ENCODE measurements around the gene ARFIP2. TPM values are rescaled to one million over a fixed set of nuclear protein-coding genes. Genes with fewer than 3 reads are reported as not detected.

Gene ARFIP2
- polyA plus RNA-seq, 1 donor (not counting 4 experiments of a cell fraction or from before 2014, with no cell fraction given) = 66.3 TPM

- Histone ChIP-seq H3K9me3 (ENCODE audit: control insufficient read depth, low read depth, low read length) (no peaks in the 10 kb centered on the region), H3K27me3 (ENCODE audit: control insufficient read depth, extremely low read depth, insufficient read depth, low read length) (no peaks in the 10 kb centered on the region), H3K36me3 (ENCODE audit: control insufficient read depth in 2 of 2, extremely low read depth in 1 of 2, insufficient read depth in 2 of 2, low read length in 2 of 2) (no peaks in the 10 kb centered on the region), H3K4me3 (ENCODE audit: control insufficient read depth in 2 of 3, extremely low read depth in 1 of 3, insufficient read depth in 2 of 3, low read depth in 1 of 3, low read length in 3 of 3) (no peak within 1 kb of the TSS), H4K20me1 (ENCODE audit: control insufficient read depth, extremely low read depth, insufficient read depth, low read length) (no peaks in the 10 kb centered on the region), H2AFZ (ENCODE audit: control insufficient read depth, low read length) (no peak within 1 kb of the TSS), H3K79me2 (ENCODE audit: control insufficient read depth, insufficient read depth, low read length) (no peaks in the 10 kb centered on the region), H3K27ac (ENCODE audit: control insufficient read depth, insufficient read depth, low read length) (no peak within 1 kb of the TSS), H3K4me2 (ENCODE audit: control insufficient read depth, extremely low read depth, insufficient read depth, low read depth, low read length) (no peak within 1 kb of the TSS), H3K9me1 (ENCODE audit: control insufficient read depth, extremely low read depth, insufficient read depth, low read length) (no peaks in the 10 kb centered on the region), H3K9ac (ENCODE audit: control insufficient read depth, extremely low read depth, insufficient read depth, low read length) (no peak within 1 kb of the TSS), H3K4me1 (ENCODE audit: control insufficient read depth, extremely low read depth, insufficient read depth, low read length) (no peaks in the 10 kb centered on the region)
- FAIRE-seq = no peak
- dilution Hi-C loops (cut with MboI; ENCODE audit: extremely low pct_ligation_motif_present, low sequenced_read_pairs) = no loop called here
- no peak for DNase-seq (ENCODE audit: low read depth, low spot score)
- no peak for TF ChIP-seq CTCF (optimal IDR thresholded peaks at IDR 0.05 in 1 of 3, IDR thresholded peaks at IDR 0.05 in 1 of 3, conservative IDR thresholded peaks at IDR 0.05 in 1 of 3; ENCODE audit: extremely low read depth in 1 of 3, insufficient read depth in 2 of 3, low read length in 3 of 3)
- TF ChIP-seq EZH2 (IDR thresholded peaks at IDR 0.05; ENCODE audit: low read length) = no peak
Observed at GRCh38 chr11:6440906-6441358, 40.2 kb downstream of the ARFIP2 start, which contains the start of gene HPX. TSS of gene HPX (minus strand) at chr11:6440987. CDS start at chr11:6440963, 24 bp downstream.

- Histone ChIP-seq H3K79me2 (ENCODE audit: control insufficient read depth, insufficient read depth, low read length) (no peaks in the 10 kb centered on the region), H3K4me1 (ENCODE audit: control insufficient read depth, extremely low read depth, insufficient read depth, low read length) (no peaks in the 10 kb centered on the region), H3K9me1 (ENCODE audit: control insufficient read depth, extremely low read depth, insufficient read depth, low read length) (no peaks in the 10 kb centered on the region), H3K27me3 (ENCODE audit: control insufficient read depth, extremely low read depth, insufficient read depth, low read length) (no peaks in the 10 kb centered on the region), H3K27ac (ENCODE audit: control insufficient read depth, insufficient read depth, low read length) (no peak overlapping the region), H2AFZ (ENCODE audit: control insufficient read depth, low read length) (no peak overlapping the region), H3K9ac (ENCODE audit: control insufficient read depth, extremely low read depth, insufficient read depth, low read length) (no peak overlapping the region), H3K4me2 (ENCODE audit: control insufficient read depth, extremely low read depth, insufficient read depth, low read depth, low read length) (no peak overlapping the region), H3K9me3 (ENCODE audit: control insufficient read depth, low read depth, low read length) (no peaks in the 10 kb centered on the region), H3K36me3 (ENCODE audit: control insufficient read depth in 2 of 2, extremely low read depth in 1 of 2, insufficient read depth in 2 of 2, low read length in 2 of 2) (no peaks in the 10 kb centered on the region), H3K4me3 (ENCODE audit: control insufficient read depth in 2 of 3, extremely low read depth in 1 of 3, insufficient read depth in 2 of 3, low read depth in 1 of 3, low read length in 3 of 3) (no peak overlapping the region), H4K20me1 (ENCODE audit: control insufficient read depth, extremely low read depth, insufficient read depth, low read length) (no peaks in the 10 kb centered on the region)
- dilution Hi-C loops (cut with MboI; ENCODE audit: extremely low pct_ligation_motif_present, low sequenced_read_pairs) = no loop called here
- DNase-seq (ENCODE audit: low read depth, low spot score) = no peak
- no peak for TF ChIP-seq EZH2 (IDR thresholded peaks at IDR 0.05; ENCODE audit: low read length)
- TF ChIP-seq CTCF (optimal IDR thresholded peaks at IDR 0.05 in 1 of 3, IDR thresholded peaks at IDR 0.05 in 1 of 3, conservative IDR thresholded peaks at IDR 0.05 in 1 of 3; ENCODE audit: extremely low read depth in 1 of 3, insufficient read depth in 2 of 3, low read length in 3 of 3) = peak; percentile 83 to 89 (median 85)
- FAIRE-seq = peak; percentile 86
Observed at GRCh38 chr11:6438979-6439571, 42.1 kb downstream of the ARFIP2 start.

Measured in keratinocyte (primary cell).